Left forelimb (tissue), 1 donor: Measurements from ENCODE around the gene HHLA2.

ENCODE experiments used
- DNase-seq: peaks from one replicate; pipeline ENCODE4 v3.0.0-alpha.2; 2018; ENCODE audit warnings: low spot score

The HHLA2 gene

GRCh38 chr3:108300103-108300849, 3.9 kb downstream of the HHLA2 start:
- DNase-seq: no peak

GRCh38 chr3:108301695-108302404, 5.5 kb downstream of the HHLA2 start:
- no peak for DNase-seq

GRCh38 chr3:108302570-108302969, 6.2 kb downstream of the HHLA2 start:
- DNase-seq: no peak

GRCh38 chr3:108305484-108306172, 9.3 kb downstream of the HHLA2 start:
- no peak for DNase-seq

GRCh38 chr3:108311797-108312196, 15.4 kb downstream of the HHLA2 start:
- DNase-seq: no peak

- no peak for DNase-seq
Measured at GRCh38 chr3:108312656-108313055, 16.3 kb downstream of the HHLA2 start.

GRCh38 chr3:108315767-108316301, 19.5 kb downstream of the HHLA2 start:
- no peak for DNase-seq

- no peak for DNase-seq
Measured at GRCh38 chr3:108319428-108320082, 23.2 kb downstream of the HHLA2 start.

GRCh38 chr3:108320746-108321350, 24.5 kb downstream of the HHLA2 start:
- no peak for DNase-seq

GRCh38 chr3:108322352-108322751, 26.0 kb downstream of the HHLA2 start:
- DNase-seq: no peak

- no peak for DNase-seq
Measured at GRCh38 chr3:108324177-108324576, 27.8 kb downstream of the HHLA2 start.

- DNase-seq: no peak
Measured at GRCh38 chr3:108327168-108327567, 30.8 kb downstream of the HHLA2 start.

GRCh38 chr3:108328821-108329486, 32.6 kb downstream of the HHLA2 start:
- DNase-seq: no peak

GRCh38 chr3:108329508-108329907, 33.2 kb downstream of the HHLA2 start:
- DNase-seq: no peak

- DNase-seq: no peak
Measured at GRCh38 chr3:108329947-108330346, 33.6 kb downstream of the HHLA2 start.

- no peak for DNase-seq
Measured at GRCh38 chr3:108331792-108332191, 35.4 kb downstream of the HHLA2 start.

- DNase-seq: no peak
Measured at GRCh38 chr3:108333961-108334360, 37.6 kb downstream of the HHLA2 start.

GRCh38 chr3:108334701-108335100, 38.4 kb downstream of the HHLA2 start:
- no peak for DNase-seq

GRCh38 chr3:108338901-108339545, 42.7 kb downstream of the HHLA2 start:
- DNase-seq: no peak

GRCh38 chr3:108341911-108342310, 45.6 kb downstream of the HHLA2 start:
- no peak for DNase-seq
